GM23338 (cell line): ENCODE results near the gene PCED1A. TPM values are rescaled to one million over a fixed set of nuclear protein-coding genes. Genes with fewer than 3 reads are reported as not detected.

ENCODE experiments used
- ATAC-seq: fragments of 200-7000 bp; cut with Tn5 transposase; 3 replicates; pipeline ENCODE4 v1.9.1; 2020
- DNase-seq: peaks from one replicate; pipeline ENCODE4 v3.0.0-alpha.2; 2015; ENCODE audit warnings: low spot score
- H2AFZ ChIP-seq: fragments of 200-600 bp; sonication (generic); 2 replicates; pipeline ENCODE4 v1.8.0; 2016; ENCODE audit warnings: antibody characterized with exemption, mild to moderate bottlenecking, moderate library complexity
- H3F3A ChIP-seq: fragments of 200-600 bp; sonication (generic); replicated peaks from 2 replicates; pipeline ENCODE4 v1.8.0; 2017; ENCODE audit warnings: antibody characterized with exemption, mixed run types, low read depth
- H3K27ac ChIP-seq: fragments of 200-600 bp; sonication (generic); 2 replicates; pipeline ENCODE4 v1.6.1; 2016; ENCODE audit warnings: low read depth
- H3K27me3 ChIP-seq: fragments of 200-600 bp; sonication (generic); 2 replicates; pipeline ENCODE4 v1.8.0; 2016; ENCODE audit warnings: mild to moderate bottlenecking, mixed run types, moderate library complexity; ENCODE audit not compliant: insufficient read depth
- H3K36me3 ChIP-seq: fragments of 200-600 bp; sonication (generic); 2 replicates; pipeline ENCODE4 v1.8.0; 2016; ENCODE audit warnings: mild to moderate bottlenecking; ENCODE audit not compliant: insufficient read depth
- H3K4me1 ChIP-seq: fragments of 200-600 bp; sonication (generic); 2 replicates; pipeline ENCODE4 v1.8.0; 2016; ENCODE audit warnings: mild to moderate bottlenecking, moderate library complexity; ENCODE audit not compliant: insufficient read depth
- H3K4me2 ChIP-seq: fragments of 200-600 bp; sonication (generic); 2 replicates; pipeline ENCODE4 v1.7.1; 2017; ENCODE audit warnings: mixed run types
- H3K4me3 ChIP-seq: fragments of 200-600 bp; sonication (generic); 2 replicates; pipeline ENCODE4 v1.6.1; 2016; ENCODE audit warnings: mixed run types
- H3K79me2 ChIP-seq: fragments of 200-600 bp; sonication (generic); replicated peaks from 2 replicates; pipeline ENCODE4 v1.8.0; 2017; ENCODE audit warnings: mild to moderate bottlenecking; ENCODE audit not compliant: insufficient read depth
- H3K9me2 ChIP-seq: fragments of 200-600 bp; sonication (generic); 2 replicates; pipeline ENCODE4 v1.8.0; 2017; ENCODE audit not compliant: insufficient read depth
- H4K20me1 ChIP-seq: fragments of 200-600 bp; sonication (generic); replicated peaks from 2 replicates; pipeline ENCODE4 v1.8.0; 2017; ENCODE audit warnings: mild to moderate bottlenecking; ENCODE audit not compliant: insufficient read depth
- H3K27ac Mint-ChIP-seq: 2 replicates; pipeline ENCODE4 v1.8.0; 2020; ENCODE audit warnings: inconsistent platforms, mild to moderate bottlenecking, moderate library complexity, mixed read lengths
- H3K27me3 Mint-ChIP-seq: 3 replicates; pipeline ENCODE4 v1.8.0; 2022; ENCODE audit warnings: low read depth, mild to moderate bottlenecking, moderate library complexity, mixed read lengths, inconsistent platforms; ENCODE audit not compliant: insufficient read depth, poor library complexity
- H3K36me3 Mint-ChIP-seq: 3 replicates; pipeline ENCODE4 v1.8.0; 2021; ENCODE audit warnings: low read depth, mild to moderate bottlenecking, inconsistent platforms, moderate library complexity, mixed read lengths
- H3K4me1 Mint-ChIP-seq: 3 replicates; pipeline ENCODE4 v1.8.0; 2020; ENCODE audit warnings: mild to moderate bottlenecking, inconsistent platforms, mixed read lengths
- H3K4me3 Mint-ChIP-seq: 3 replicates; pipeline ENCODE4 v1.8.0; 2021; ENCODE audit warnings: moderate library complexity, mild to moderate bottlenecking, inconsistent platforms, mixed read lengths
- H3K9me3 Mint-ChIP-seq: 3 replicates; pipeline ENCODE4 v1.8.0; 2020; ENCODE audit warnings: moderate library complexity, mild to moderate bottlenecking, inconsistent platforms, mixed read lengths
- CREB1 ChIP-seq: fragments of 250-450 bp; sonication (Bioruptor Pico); IDR thresholded peaks from 2 replicates; pipeline ENCODE4 v1.5.0; 2020; ENCODE audit warnings: low read depth, mild to moderate bottlenecking, moderate library complexity
- CTCF ChIP-seq, 2 experiments: fragments of 200-600 bp in 1 of 2; sonication (generic) in 1 of 2; conservative IDR thresholded peaks; 2 replicates each; pipeline versions ENCODE4 v1.5.1 to v1.6.1; 2016 to 2017; ENCODE audit warnings: antibody characterized with exemption in 2 of 2, low read depth in 2 of 2, mild to moderate bottlenecking in 2 of 2, moderate library complexity in 1 of 2
- EZH2 ChIP-seq: fragments of 200-600 bp; sonication (generic); IDR thresholded peaks from one replicate; pipeline ENCODE4 v1.8.0; 2017; ENCODE audit warnings: antibody characterized with exemption, mild to moderate bottlenecking, low read depth; ENCODE audit not compliant: unreplicated experiment
- EZH2phosphoT487 ChIP-seq: fragments of 200-600 bp; sonication (generic); IDR thresholded peaks from one replicate; pipeline ENCODE4 v1.8.1; 2018; ENCODE audit warnings: antibody characterized with exemption; ENCODE audit not compliant: unreplicated experiment
- JUNB ChIP-seq: IDR thresholded peaks from one replicate; pipeline ENCODE4 v1.6.1; 2016; ENCODE audit warnings: antibody characterized with exemption; ENCODE audit not compliant: unreplicated experiment
- POLR2AphosphoS5 ChIP-seq: IDR thresholded peaks from 2 replicates; pipeline ENCODE4 v1.6.1; 2016; ENCODE audit warnings: antibody characterized with exemption, low read depth
- STAT1 ChIP-seq: IDR thresholded peaks from one replicate; pipeline ENCODE4 v1.6.1; 2016; ENCODE audit warnings: antibody characterized with exemption; ENCODE audit not compliant: unreplicated experiment
- ZNF114 ChIP-seq: fragments of 250-450 bp; sonication (Bioruptor Pico); IDR thresholded peaks from 2 replicates; pipeline ENCODE4 v1.5.0; 2020; ENCODE audit warnings: mild to moderate bottlenecking, moderate library complexity
- ZNF331 ChIP-seq: fragments of 250-450 bp; sonication (Bioruptor Pico); IDR thresholded peaks from 2 replicates; pipeline ENCODE4 v1.5.0; 2020; ENCODE audit warnings: low read depth, mild to moderate bottlenecking, moderate library complexity
- polyA plus RNA-seq: library from polyadenylated mRNA; unstranded; fragments of >200 nt; fragmentation: Nextera tagmentation; extraction: Ambion mirVana; gene quantifications from 2 replicates; pipeline ENCODE4 v1.2.1, GENCODE V29; 2016
- total RNA-seq: library from RNA; depleted of rRNA; stranded (reverse); fragments of >200 nt; shearing (Covaris generic); gene quantifications from 2 replicates; pipeline ENCODE4 v1.2.3, GENCODE V29; 2014
- TF ChIP-seq, protein P1 (sequence below): IDR thresholded peaks from one replicate; pipeline ENCODE4 v1.6.1; 2018; ENCODE audit warnings: antibody characterized with exemption; ENCODE audit not compliant: unreplicated experiment

PCED1A gene
- total and polyA plus RNA-seq, 2 experiments from 2014 or later: 5.0 to 8.9 TPM

DNA sequence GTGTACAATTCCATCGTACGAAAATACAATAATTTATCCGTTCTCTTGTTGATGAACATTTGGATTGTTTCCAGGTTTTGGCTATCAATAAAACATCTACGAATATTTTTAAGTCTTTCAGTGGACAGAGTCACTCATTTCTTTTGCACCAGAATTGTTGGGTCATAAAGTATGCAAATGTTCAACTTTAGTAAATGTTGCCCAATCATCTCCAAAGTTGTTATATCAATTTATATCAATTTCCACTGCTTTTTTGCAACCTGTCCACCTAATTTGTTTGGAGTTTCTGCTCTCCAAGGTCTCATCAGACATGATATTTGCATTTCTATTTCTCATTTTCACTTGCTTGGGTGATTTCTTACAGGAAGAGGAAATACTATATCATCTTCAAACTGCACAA is 13.8 kb downstream of the PCED1A start:
- H3K4me3 ChIP-seq: no peak overlapping the region
- no peaks in the 10 kb centered on the region; the same call in 1 of the 2 replicates for H3K4me1 ChIP-seq
- Mint-ChIP-seq H3K4me3 (no peak overlapping the region), H3K27me3 (peaks cover 10% of the 10 kb centered on the region), H3K36me3 (peaks cover 6% of the 10 kb centered on the region; the same call in 2 of the 3 replicates), H3K4me1 (peaks cover 2% of the 10 kb centered on the region; the same call in 1 of the 3 replicates), H3K27ac (no peak overlapping the region), H3K9me3 (peaks cover 12% of the 10 kb centered on the region)
- no peak overlapping the region for H3K27ac ChIP-seq
- H2AFZ ChIP-seq: no peak overlapping the region
- H3K4me2 ChIP-seq: no peak overlapping the region
- H3K79me2 ChIP-seq: no peaks in the 10 kb centered on the region
- H3F3A ChIP-seq: no peaks in the 10 kb centered on the region
- no peak for DNase-seq
- peaks cover 43% of the 10 kb centered on the region for H3K27me3 ChIP-seq
- H4K20me1 ChIP-seq: no peaks in the 10 kb centered on the region
- no peaks in the 10 kb centered on the region for H3K9me2 ChIP-seq
- no peak for TF ChIP-seq CTCF (conservative IDR thresholded peaks at IDR 0.05; ENCODE audit: low read depth in 2 of 2)
- no peak for ATAC-seq
- no peaks in the 10 kb centered on the region for H3K36me3 ChIP-seq

- peaks cover 19% of the 10 kb centered on the region for H3K27me3 Mint-ChIP-seq
- no peak overlapping the region for H3K27ac Mint-ChIP-seq
- no peak overlapping the region for H3K4me3 Mint-ChIP-seq
- Histone ChIP-seq H3K9me2 (no peaks in the 10 kb centered on the region), H3K4me1 (no peaks in the 10 kb centered on the region; the same call in 1 of the 2 replicates), H3K79me2 (no peaks in the 10 kb centered on the region), H3F3A (no peaks in the 10 kb centered on the region), H3K4me2 (no peak overlapping the region), H3K4me3 (no peak overlapping the region), H2AFZ (no peak overlapping the region), H4K20me1 (no peaks in the 10 kb centered on the region), H3K27me3 (peaks cover 52% of the 10 kb centered on the region), H3K36me3 (no peaks in the 10 kb centered on the region), H3K27ac (no peak overlapping the region)
- DNase-seq: no peak
- peaks cover 8% of the 10 kb centered on the region; the same call in 2 of the 3 replicates for H3K36me3 Mint-ChIP-seq
- peaks cover 15% of the 10 kb centered on the region for H3K9me3 Mint-ChIP-seq
- peaks cover 4% of the 10 kb centered on the region; the same call in 1 of the 3 replicates for H3K4me1 Mint-ChIP-seq
- TF ChIP-seq JUNB: no peak
- TF ChIP-seq CTCF (conservative IDR thresholded peaks at IDR 0.05; ENCODE audit: low read depth in 2 of 2): no peak
- TF ChIP-seq POLR2AphosphoS5: no peak
- TF ChIP-seq EZH2: no peak
- TF ChIP-seq STAT1: no peak
- TF ChIP-seq, protein P1, sequence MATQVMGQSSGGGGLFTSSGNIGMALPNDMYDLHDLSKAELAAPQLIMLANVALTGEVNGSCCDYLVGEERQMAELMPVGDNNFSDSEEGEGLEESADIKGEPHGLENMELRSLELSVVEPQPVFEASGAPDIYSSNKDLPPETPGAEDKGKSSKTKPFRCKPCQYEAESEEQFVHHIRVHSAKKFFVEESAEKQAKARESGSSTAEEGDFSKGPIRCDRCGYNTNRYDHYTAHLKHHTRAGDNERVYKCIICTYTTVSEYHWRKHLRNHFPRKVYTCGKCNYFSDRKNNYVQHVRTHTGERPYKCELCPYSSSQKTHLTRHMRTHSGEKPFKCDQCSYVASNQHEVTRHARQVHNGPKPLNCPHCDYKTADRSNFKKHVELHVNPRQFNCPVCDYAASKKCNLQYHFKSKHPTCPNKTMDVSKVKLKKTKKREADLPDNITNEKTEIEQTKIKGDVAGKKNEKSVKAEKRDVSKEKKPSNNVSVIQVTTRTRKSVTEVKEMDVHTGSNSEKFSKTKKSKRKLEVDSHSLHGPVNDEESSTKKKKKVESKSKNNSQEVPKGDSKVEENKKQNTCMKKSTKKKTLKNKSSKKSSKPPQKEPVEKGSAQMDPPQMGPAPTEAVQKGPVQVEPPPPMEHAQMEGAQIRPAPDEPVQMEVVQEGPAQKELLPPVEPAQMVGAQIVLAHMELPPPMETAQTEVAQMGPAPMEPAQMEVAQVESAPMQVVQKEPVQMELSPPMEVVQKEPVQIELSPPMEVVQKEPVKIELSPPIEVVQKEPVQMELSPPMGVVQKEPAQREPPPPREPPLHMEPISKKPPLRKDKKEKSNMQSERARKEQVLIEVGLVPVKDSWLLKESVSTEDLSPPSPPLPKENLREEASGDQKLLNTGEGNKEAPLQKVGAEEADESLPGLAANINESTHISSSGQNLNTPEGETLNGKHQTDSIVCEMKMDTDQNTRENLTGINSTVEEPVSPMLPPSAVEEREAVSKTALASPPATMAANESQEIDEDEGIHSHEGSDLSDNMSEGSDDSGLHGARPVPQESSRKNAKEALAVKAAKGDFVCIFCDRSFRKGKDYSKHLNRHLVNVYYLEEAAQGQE: no peak
- TF ChIP-seq ZNF331 (CRISPR knock-in tag): no peak
- TF ChIP-seq CREB1 (CRISPR knock-in tag): no peak
- no peak for TF ChIP-seq ZNF114 (CRISPR knock-in tag)
- no peak for TF ChIP-seq EZH2phosphoT487
- no peak for ATAC-seq
These were observed 14.7 kb downstream of the PCED1A start for GRCh38 chr20:2825761-2826160.
